Vagina (tissue), 2 donors: ENCODE results near the gene NEDD4.

ENCODE experiments used
- CTCF ChIP-seq, 3 experiments: fragments of 450-650 bp in 2 of 3; fragments of 200-600 bp in 1 of 3; sonication (generic) in 1 of 3; IDR thresholded peaks; one replicate each; pipeline ENCODE4 v1.5.1; 2017 to 2019; ENCODE audit warnings: antibody characterized with exemption in 3 of 3, mild to moderate bottlenecking in 2 of 3, moderate library complexity in 2 of 3
- POLR2A ChIP-seq, 2 donors: fragments of 450-650 bp; IDR thresholded peaks; one replicate each; pipeline ENCODE4 v1.6.1; 2017; ENCODE audit warnings: antibody characterized with exemption in 2 of 2, mild to moderate bottlenecking in 2 of 2, moderate library complexity in 2 of 2
- POLR2AphosphoS5 ChIP-seq, 2 donors: sonication (generic); formaldehyde crosslinking; IDR thresholded peaks; one replicate each; pipeline ENCODE4 v1.9.0; 2017; ENCODE audit warnings: antibody characterized with exemption in 2 of 2, mild to moderate bottlenecking in 2 of 2, low read depth in 1 of 2; ENCODE audit not compliant: insufficient read depth in 1 of 2

GRCh38 chr15:56035166-56035565 is 41.8 kb upstream of the NEDD4 start:
- no peak for TF ChIP-seq POLR2A (IDR thresholded peaks at IDR 0.05)
- TF ChIP-seq CTCF (IDR thresholded peaks at IDR 0.05), result no peak
- no peak for TF ChIP-seq POLR2AphosphoS5 (IDR thresholded peaks at IDR 0.05; ENCODE audit: insufficient read depth in 1 of 2, low read depth in 1 of 2)
